Stimulated activated naive CD8-positive, alpha-beta T cell treated with anti-CD3 and anti-CD28 coated beads, Interleukin-15, Interleukin-2, amounts not matched to agents 100 ng/mL and 50 ng/mL, for 24 hours (primary cell): ENCODE results near the gene IL36B.

Experiments
- H3K27ac Mint-ChIP-seq: one replicate; pipeline ENCODE4 v1.8.0; 2021; ENCODE audit warnings: mild to moderate bottlenecking, mixed read lengths
- H3K27me3 Mint-ChIP-seq: one replicate; pipeline ENCODE4 v1.8.0; 2021; ENCODE audit warnings: mixed read lengths
- H3K36me3 Mint-ChIP-seq: one replicate; pipeline ENCODE4 v1.8.0; 2021; ENCODE audit warnings: low read depth, mixed read lengths
- H3K4me1 Mint-ChIP-seq: one replicate; pipeline ENCODE4 v1.8.0; 2021; ENCODE audit warnings: low read depth, mixed read lengths
- H3K4me3 Mint-ChIP-seq: one replicate; pipeline ENCODE4 v1.8.0; 2021; ENCODE audit warnings: mild to moderate bottlenecking, mixed read lengths
- H3K9me3 Mint-ChIP-seq: one replicate; pipeline ENCODE4 v1.8.0; 2021; ENCODE audit warnings: mixed read lengths

The IL36B gene

DNA sequence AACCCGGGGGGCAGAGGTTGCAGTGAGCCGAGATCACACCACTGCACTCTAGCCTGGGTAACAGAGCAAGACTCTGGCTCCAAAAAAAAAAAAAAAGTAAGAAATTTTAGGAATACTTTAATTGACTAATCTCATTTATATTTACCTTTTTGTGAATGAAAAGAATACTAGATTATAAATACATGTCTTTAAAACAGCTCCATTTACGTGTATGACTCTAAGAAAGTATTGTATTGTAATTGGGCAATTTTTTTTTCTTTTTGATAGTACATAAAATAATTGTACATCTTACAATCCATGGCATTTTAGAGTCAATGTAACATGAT, 39.4 kb downstream of the IL36B start:
- Mint-ChIP-seq H3K9me3 (peaks cover 5% of the 10 kb centered on the region), H3K4me1 (peaks cover 9% of the 10 kb centered on the region), H3K4me3 (no peak overlapping the region), H3K27me3 (peaks cover 4% of the 10 kb centered on the region), H3K36me3 (no peaks in the 10 kb centered on the region), H3K27ac (no peak overlapping the region)

DNA sequence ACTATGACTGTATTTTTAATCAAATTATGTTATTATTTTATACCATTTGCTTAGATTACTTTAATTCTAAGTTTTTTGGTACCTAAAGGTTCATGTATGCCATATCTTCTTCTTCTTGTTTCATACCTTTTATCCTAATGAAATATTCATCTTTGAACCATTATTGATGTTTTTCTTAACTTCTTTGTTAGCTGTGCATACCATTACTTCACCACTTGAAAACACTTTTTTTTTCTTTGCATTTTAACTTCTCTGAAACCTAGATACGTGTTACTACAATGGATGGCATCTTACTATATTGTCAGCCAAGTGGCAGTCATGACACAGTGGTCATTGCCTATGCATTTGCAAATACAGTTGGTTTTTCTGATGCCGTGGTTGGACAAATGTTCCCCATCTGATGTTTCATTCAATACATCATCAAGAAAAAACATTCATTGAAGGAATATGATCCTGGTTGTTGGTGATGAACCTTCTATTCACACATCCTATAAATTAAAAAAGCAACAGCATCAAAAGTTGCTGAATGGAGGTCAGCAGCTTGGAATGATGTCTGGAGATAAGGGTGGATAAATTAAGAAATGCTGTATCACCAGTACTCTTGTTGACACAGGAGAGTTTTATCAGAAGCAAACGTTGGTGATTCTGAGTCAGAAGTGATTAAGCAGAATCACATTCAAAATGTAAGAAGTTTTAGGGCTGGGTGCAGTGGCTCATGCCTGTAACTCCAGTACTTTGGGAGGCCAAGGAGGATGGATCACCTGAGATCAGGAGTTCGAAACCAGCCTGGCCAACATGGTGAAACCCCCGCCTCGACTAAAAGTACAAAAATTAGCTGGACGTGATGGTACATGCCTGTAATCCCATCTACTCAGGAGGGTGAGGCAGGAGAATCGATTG, 40.0 kb downstream of the IL36B start:
- Mint-ChIP-seq H3K27me3 (peaks cover 4% of the 10 kb centered on the region), H3K27ac (no peak overlapping the region), H3K36me3 (no peaks in the 10 kb centered on the region), H3K4me1 (peaks cover 9% of the 10 kb centered on the region), H3K4me3 (no peak overlapping the region), H3K9me3 (peaks cover 4% of the 10 kb centered on the region)

DNA sequence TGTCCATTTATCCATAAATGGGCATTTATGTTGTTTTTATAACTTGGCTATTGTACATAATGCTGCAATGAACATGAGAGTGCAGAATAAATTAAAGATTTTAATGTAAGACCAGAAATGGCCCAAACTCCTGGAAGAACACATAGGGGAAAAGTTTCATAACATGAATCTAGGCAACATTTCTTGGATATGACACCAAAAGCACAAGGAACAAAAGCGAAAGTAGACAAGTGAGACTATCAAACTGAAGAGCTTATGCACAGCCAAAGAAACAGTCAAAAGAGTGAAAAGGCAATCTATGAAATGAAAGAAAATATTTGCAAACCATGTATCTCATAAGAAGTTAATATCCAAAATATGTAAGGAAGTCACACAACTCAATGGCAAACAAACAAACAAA, 41.6 kb downstream of the IL36B start:
- Mint-ChIP-seq H3K27ac (no peak overlapping the region), H3K9me3 (no peaks in the 10 kb centered on the region), H3K36me3 (no peaks in the 10 kb centered on the region), H3K27me3 (peaks cover 4% of the 10 kb centered on the region), H3K4me1 (peaks cover 7% of the 10 kb centered on the region), H3K4me3 (no peak overlapping the region)

DNA sequence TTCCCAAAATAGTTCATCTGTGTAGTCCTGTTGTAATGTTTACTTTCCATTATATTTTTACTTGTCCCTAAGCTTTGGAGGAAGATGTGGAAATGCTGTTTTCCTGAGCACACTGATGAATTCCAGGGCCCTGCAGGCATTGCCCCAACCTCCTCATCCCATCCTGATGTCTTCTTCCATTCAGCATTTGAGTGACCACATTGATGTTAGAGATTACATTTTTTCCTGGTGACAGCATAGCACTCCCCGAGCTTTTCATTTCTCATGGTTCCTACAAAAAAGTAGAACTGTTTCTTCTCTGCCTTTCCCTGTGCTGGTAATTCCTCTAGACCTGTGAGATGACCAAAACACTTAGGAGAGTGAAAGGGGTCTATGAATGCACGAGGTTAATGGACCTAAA, 42.6 kb downstream of the IL36B start:
- no peak overlapping the region for H3K4me3 Mint-ChIP-seq
- H3K9me3 Mint-ChIP-seq: no peaks in the 10 kb centered on the region
- H3K27me3 Mint-ChIP-seq: peaks cover 4% of the 10 kb centered on the region
- no peak overlapping the region for H3K27ac Mint-ChIP-seq
- no peaks in the 10 kb centered on the region for H3K4me1 Mint-ChIP-seq
- no peaks in the 10 kb centered on the region for H3K36me3 Mint-ChIP-seq

DNA sequence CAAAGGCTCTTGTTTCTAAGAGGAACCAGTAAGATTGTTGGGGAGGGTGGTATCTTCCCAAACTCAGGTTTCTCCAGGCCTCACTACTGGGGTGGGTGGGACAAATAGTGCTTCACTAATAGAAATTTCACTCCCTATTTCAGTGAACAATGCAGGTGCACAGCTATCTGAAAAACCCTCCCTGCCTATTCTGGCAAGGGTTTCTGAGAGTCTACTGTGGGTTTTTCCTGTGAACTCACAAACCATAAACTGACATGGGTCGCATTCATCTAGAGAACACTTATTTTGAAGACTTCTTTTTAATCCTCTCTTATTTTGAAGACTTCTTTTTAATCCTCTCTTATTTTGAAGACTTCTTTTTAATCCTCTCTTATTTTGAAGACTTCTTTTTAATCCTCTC, 43.0 kb downstream of the IL36B start:
- Mint-ChIP-seq H3K27ac (no peak overlapping the region), H3K9me3 (no peaks in the 10 kb centered on the region), H3K36me3 (no peaks in the 10 kb centered on the region), H3K27me3 (no peaks in the 10 kb centered on the region), H3K4me1 (no peaks in the 10 kb centered on the region), H3K4me3 (no peak overlapping the region)

DNA sequence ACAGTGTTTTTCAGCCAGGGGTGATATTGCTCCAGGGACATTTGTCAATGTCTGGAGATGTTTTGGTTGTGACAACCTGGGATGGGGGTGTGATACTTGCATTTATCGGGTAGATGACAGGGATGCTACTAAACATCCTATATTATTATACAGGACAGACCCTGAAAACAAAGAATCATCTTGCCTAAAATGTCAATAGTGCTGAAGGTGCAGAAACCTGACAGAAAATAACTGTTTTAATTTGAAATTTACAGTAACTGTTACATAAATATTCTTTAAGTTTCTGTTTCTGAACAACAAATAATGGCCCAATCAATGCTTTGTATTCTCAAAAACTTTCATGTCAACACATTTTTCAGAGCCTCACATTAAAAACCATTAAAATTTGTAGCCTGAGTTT, 45.4 kb downstream of the IL36B start:
- Mint-ChIP-seq H3K27me3 (no peaks in the 10 kb centered on the region), H3K4me3 (no peak overlapping the region), H3K27ac (no peak overlapping the region), H3K4me1 (no peaks in the 10 kb centered on the region), H3K9me3 (no peaks in the 10 kb centered on the region), H3K36me3 (no peaks in the 10 kb centered on the region)

DNA sequence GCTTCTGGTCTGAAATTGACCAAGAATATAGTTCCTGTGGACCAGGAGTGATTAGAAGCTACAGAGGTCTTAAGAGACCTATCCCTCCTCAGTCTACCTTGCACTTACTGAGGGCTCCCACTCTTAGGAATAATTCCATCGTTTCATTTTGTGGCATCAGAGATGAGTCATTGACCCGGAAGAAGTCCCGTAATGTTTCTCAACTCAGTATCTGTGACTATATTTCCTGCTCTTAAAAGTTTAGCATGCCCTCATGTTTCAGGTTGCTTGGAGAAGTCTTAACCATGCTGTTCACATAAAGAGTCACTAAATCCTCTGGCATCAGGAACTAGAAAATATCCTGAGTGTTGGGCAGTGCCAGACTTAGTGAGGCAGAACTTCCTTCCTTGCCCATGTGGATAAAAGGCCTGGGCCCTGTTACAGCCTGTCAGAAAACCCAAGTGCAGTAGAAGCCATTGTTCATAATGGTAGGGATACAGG, 47.6 kb downstream of the IL36B start, which contains the start of gene IL36A:
IL36A (plus strand) TSS at position 430 of the 480 bp plus-strand sequence. CDS start 413 bp downstream, outside the sequence.
- Mint-ChIP-seq H3K4me3 (no peak within 1 kb of the TSS), H3K36me3 (peaks cover 9% of the 10 kb centered on the region), H3K27ac (no peak within 1 kb of the TSS), H3K4me1 (no peaks in the 10 kb centered on the region), H3K27me3 (no peaks in the 10 kb centered on the region), H3K9me3 (peaks cover 17% of the 10 kb centered on the region)

DNA sequence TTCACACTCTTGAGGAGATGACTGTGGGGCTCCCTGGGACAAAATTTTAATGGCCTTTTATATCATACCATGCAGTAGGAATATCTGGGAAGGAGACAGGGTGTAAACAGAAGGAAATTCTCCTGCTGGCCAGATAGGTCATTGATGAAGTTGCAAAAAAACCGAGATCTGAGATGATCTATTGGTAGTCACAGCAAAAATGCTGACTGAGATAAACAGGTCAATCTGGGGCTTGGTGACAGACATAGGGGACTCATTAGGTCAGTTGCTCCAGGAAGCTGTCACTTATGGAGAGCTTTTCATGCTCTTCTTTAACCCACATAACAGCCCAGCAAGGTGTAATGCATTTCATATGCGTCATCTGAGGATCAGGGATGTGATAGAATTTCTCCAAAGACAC, 50.0 kb downstream of the IL36B start:
- peaks cover 12% of the 10 kb centered on the region for H3K36me3 Mint-ChIP-seq
- H3K9me3 Mint-ChIP-seq: peaks cover 31% of the 10 kb centered on the region
- H3K27ac Mint-ChIP-seq: no peak overlapping the region
- no peaks in the 10 kb centered on the region for H3K27me3 Mint-ChIP-seq
- H3K4me1 Mint-ChIP-seq: peaks cover under 1% of the 10 kb centered on the region
- H3K4me3 Mint-ChIP-seq: no peak overlapping the region

DNA sequence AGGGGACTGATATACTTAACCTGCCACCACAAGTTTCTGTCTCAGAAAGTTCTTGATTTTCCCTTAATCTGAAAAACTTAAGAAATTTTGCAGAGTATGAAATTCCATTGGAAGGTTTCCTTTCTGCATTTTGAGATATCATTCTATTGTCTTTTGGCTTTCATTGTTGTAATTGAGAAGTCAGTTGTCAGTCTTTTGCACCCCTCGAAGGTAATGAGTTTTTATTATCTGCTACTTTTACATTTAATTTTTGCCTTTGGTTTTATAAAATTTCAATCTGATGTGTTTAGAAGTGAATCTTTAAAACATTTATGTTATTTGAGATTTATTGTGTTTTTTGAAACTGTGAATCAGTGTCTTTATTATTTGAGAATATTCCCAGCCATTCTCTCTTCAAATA, 52.2 kb downstream of the IL36B start:
- Mint-ChIP-seq H3K9me3 (peaks cover 31% of the 10 kb centered on the region), H3K27me3 (no peaks in the 10 kb centered on the region), H3K4me1 (peaks cover 22% of the 10 kb centered on the region), H3K27ac (no peak overlapping the region), H3K36me3 (peaks cover 12% of the 10 kb centered on the region), H3K4me3 (no peak overlapping the region)

DNA sequence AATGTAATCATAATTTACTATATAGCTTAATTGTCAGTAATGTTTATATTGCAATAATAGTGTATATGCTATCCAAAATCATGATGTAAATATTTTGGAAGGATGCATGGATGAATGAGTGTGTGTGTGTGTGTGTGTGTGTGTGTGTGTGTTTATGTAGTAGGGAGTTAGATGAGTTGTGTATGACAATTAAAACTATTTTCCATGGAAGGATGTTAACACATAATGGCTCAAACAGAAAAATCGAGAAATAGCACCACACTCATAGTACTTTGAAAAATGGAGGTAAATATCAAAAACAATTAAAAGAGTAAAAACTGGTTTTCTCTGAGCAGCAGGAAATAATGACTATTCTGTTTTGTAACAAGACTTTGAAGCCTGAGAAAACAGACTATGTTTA, 55.5 kb downstream of the IL36B start:
- peaks cover 30% of the 10 kb centered on the region for H3K4me1 Mint-ChIP-seq
- H3K9me3 Mint-ChIP-seq: peaks cover 38% of the 10 kb centered on the region
- peaks cover 5% of the 10 kb centered on the region for H3K27me3 Mint-ChIP-seq
- H3K27ac Mint-ChIP-seq: peak overlapping the region; percentile 29
- peaks cover 12% of the 10 kb centered on the region for H3K36me3 Mint-ChIP-seq
- no peak overlapping the region for H3K4me3 Mint-ChIP-seq

DNA sequence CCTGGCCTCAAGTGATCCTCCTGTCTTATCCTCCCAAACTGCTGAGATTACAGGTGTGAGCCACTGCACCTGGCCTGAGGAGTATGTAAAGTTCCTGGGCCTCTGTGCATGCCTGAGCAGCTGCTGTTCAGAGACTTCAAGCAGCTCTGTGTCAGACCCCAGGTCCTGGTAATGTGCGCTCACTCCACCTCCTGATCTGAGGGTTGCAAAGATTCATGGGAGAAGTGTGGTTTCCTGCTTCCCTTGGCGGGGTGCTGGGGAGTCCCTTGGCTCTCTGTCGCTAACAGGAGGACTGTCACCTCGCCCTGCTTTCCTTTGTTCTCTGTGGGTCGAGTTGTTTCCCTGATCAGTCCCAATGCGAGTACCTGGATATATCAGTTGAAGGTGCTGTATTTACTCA, 56.0 kb downstream of the IL36B start:
- Mint-ChIP-seq H3K27ac (peak overlapping the region; percentile 29), H3K9me3 (peaks cover 38% of the 10 kb centered on the region), H3K36me3 (peaks cover 12% of the 10 kb centered on the region), H3K27me3 (peaks cover 5% of the 10 kb centered on the region), H3K4me1 (peaks cover 30% of the 10 kb centered on the region), H3K4me3 (peak overlapping the region; percentile 24)

DNA sequence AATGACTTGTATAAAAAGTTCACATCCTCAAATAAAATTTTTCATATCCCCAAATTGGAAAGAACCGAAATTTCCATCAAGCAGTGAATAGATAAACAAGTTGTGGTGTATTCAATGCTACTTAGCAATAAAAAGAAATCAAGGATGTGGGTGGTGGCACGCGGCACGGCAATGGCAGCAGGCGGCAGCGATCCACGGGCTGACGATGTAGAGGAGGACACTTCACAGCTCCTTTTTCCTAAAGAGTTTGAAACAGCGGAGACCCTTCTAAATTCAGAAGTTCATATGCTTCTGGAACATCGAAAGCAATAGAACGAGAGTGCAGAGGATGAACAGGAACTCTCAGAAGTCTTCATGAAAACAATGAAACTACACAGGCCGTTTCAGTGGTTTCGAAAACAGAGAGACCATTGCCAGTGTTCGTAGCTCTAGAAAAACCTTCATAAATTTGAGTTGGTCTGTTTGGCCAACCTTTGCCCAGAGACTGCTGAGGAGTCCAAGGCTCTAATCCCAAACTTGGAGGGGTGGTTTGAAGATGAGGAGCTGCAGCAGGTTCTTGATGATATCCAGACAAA, 57.2 kb downstream of the IL36B start:
- Mint-ChIP-seq H3K27me3 (peaks cover 5% of the 10 kb centered on the region), H3K36me3 (peaks cover 3% of the 10 kb centered on the region), H3K4me3 (peak overlapping the region; percentile 63), H3K4me1 (peaks cover 30% of the 10 kb centered on the region), H3K9me3 (peaks cover 31% of the 10 kb centered on the region), H3K27ac (peak overlapping the region; percentile 38)

DNA sequence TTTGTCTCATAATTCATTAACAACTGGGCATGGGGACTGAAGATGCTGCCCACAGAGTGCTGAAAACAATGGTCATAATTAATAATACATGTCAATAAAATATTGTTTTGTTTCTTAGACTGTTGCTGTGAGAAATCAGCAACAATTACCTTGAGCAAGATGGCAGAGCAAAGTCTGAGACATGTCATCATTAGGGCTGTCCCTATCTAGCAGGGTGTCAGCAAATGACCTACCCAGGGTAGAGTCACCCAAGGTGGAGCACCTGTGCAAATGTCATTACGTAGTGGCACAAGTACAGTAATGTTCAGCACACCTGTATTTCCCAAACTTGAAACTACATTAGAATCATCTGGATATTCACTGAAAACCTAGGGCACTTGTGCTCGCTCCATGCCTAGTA, 58.0 kb downstream of the IL36B start:
- peaks cover 5% of the 10 kb centered on the region for H3K27me3 Mint-ChIP-seq
- H3K4me3 Mint-ChIP-seq: no peak overlapping the region
- H3K4me1 Mint-ChIP-seq: peaks cover 30% of the 10 kb centered on the region
- H3K27ac Mint-ChIP-seq: no peak overlapping the region
- peaks cover 2% of the 10 kb centered on the region for H3K36me3 Mint-ChIP-seq
- H3K9me3 Mint-ChIP-seq: peaks cover 26% of the 10 kb centered on the region

DNA sequence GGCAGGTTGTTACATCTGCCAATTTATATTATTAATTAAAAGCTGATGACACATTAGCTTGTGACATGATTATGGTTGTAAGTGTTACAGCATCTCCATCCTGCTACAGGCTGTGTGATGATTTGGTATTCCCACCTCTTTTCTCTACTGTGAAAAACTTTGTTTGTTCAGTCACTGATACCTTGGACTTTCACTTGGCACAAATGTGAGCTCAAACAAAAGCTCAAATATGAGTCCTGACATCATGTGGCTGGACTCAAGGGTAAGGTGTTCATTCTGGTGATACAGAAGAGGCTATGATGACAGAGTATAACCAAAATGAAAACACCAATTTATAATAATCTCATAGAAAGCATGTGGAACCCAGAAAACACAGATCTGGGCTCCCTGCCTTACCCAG, 58.8 kb downstream of the IL36B start:
- Mint-ChIP-seq H3K9me3 (peaks cover 19% of the 10 kb centered on the region), H3K36me3 (no peaks in the 10 kb centered on the region), H3K27ac (no peak overlapping the region), H3K27me3 (peaks cover 5% of the 10 kb centered on the region), H3K4me1 (peaks cover 30% of the 10 kb centered on the region), H3K4me3 (no peak overlapping the region)

DNA sequence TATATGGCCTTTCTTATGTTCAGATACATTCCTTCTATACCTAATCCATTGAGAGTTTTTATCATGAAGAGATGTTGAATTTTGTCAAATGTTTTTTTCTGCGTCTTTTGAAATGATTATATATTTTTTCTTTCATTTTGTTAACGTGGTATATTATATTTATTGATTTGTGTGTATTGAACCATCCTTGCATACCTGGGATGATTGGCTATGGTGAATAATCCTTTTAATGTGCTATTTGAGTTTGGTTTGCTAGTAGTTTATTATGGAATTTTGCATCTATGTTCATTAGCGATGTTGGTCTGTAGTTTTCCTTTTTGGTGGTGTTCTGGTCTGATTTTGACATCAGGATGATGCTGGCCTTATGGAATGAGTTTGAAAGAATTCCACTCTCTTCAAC, 63.1 kb downstream of the IL36B start:
- peaks cover 19% of the 10 kb centered on the region for H3K4me1 Mint-ChIP-seq
- H3K9me3 Mint-ChIP-seq: peaks cover 14% of the 10 kb centered on the region
- H3K36me3 Mint-ChIP-seq: no peaks in the 10 kb centered on the region
- no peak overlapping the region for H3K4me3 Mint-ChIP-seq
- no peak overlapping the region for H3K27ac Mint-ChIP-seq
- H3K27me3 Mint-ChIP-seq: peaks cover 5% of the 10 kb centered on the region
